ENCODE measurements around the gene FN1. TPM values are rescaled to one million over a fixed set of nuclear protein-coding genes. Genes with fewer than 3 reads are reported as not detected.

FN1 gene
- total and polyA plus RNA-seq, 2 donors (not counting 1 experiment from before 2014, with no cell fraction given) = 0.05 TPM; not detected in 1

- Mint-ChIP-seq H3K4me3 (no peak overlapping the region), H3K27me3 (peaks cover 71% of the 10 kb centered on the region), H3K9me3 (ENCODE audit: insufficient read depth) (no peaks in the 10 kb centered on the region), H3K4me1 (peaks cover 17% of the 10 kb centered on the region), H3K27ac (no peak overlapping the region)
- ChIA-PET POLR2A (no interaction called here), CTCF (no interaction called here)
- Histone ChIP-seq H3K4me3 (ENCODE audit: control extremely low read depth in 1 of 5, extremely low read depth in 1 of 5, insufficient read depth in 1 of 5, low read depth in 2 of 5, low read length in 4 of 5) (no peak overlapping the region), H3K9me3 (ENCODE audit: control extremely low read depth in 1 of 3, control insufficient read depth in 2 of 3, insufficient read depth in 1 of 3, low read length in 2 of 3) (peaks cover 0 to 1% (median 0%) of the 10 kb centered on the region in 3 donors), H4K20me1 (ENCODE audit: control insufficient read depth, insufficient read depth, low read length, poor library complexity, severe bottlenecking) (no peaks in the 10 kb centered on the region), H3K27ac (ENCODE audit: low read length in 2 of 2) (no peak overlapping the region), H3K79me2 (ENCODE audit: control insufficient read depth, insufficient read depth, low read length) (no peaks in the 10 kb centered on the region), H3K36me3 (replicated peaks in 1 of 2; ENCODE audit: control extremely low read depth in 1 of 2, control insufficient read depth in 1 of 2, extremely low read depth in 1 of 2, insufficient read depth in 2 of 2, low read length in 1 of 2) (no peaks in the 10 kb centered on the region), H3K9ac (ENCODE audit: low read length) (no peak overlapping the region), H3K27me3 (replicated peaks in 1 of 4; ENCODE audit: control extremely low read depth in 1 of 4, control insufficient read depth in 3 of 4, insufficient read depth in 4 of 4, low read length in 3 of 4) (peaks cover 0 to 45% (median 40%) of the 10 kb centered on the region in 4 experiments), H3K4me1 (ENCODE audit: control insufficient read depth in 2 of 2, insufficient read depth in 2 of 2, low read length in 2 of 2) (peaks cover 20 to 21% of the 10 kb centered on the region in 2 donors), H3K4me2 (replicated peaks; ENCODE audit: low read depth, low read length, poor library complexity, severe bottlenecking) (no peak overlapping the region), H2AFZ (ENCODE audit: insufficient read depth, low read depth, low read length, poor library complexity, severe bottlenecking) (no peak overlapping the region)
- intact Hi-C loops (cut with micrococcal nuclease) = no loop called here
- no peak for DNase-seq
- TF ChIP-seq CTCF (IDR thresholded peaks at IDR 0.05) (no peak), EZH2 (IDR thresholded peaks at IDR 0.05; ENCODE audit: borderline replicate concordance, insufficient read depth, low read depth, low read length, poor library complexity, severe bottlenecking) (no peak)
- no peak for ATAC-seq (ENCODE audit: low read depth)
- 98% methylated on average over 7 of the region's 8 CpGs for WGBS (ENCODE audit: insufficient coverage)
Observed at GRCh38 chr2:215432759-215433594, 2.9 kb downstream of the FN1 start.
